ENCODE data around the gene PRSS53. TPM values are rescaled to one million over a fixed set of nuclear protein-coding genes. Genes with fewer than 3 reads are reported as not detected.

Gene PRSS53
- polyA plus RNA-seq, 3 donors = 0.17 to 5.1 TPM; not detected in 1

DNA sequence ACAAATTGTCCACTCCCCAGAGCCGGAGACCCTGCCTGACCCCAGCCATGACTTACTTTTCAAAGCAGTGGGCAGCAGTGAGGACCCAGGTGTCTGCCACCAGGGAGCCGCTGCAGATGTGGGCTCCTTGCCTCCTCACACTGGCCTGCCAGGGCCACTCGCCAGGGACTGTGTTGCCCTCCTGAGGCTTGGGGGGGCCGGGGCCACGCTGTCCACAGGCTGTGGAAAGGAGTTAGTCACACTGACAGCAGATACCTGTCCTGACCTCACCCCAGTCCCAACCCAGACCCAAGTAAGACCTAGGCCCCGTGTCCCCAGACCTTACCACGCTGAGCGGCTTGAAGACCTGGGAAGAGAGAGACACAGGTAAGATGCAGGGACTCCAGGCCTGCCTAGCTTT, 1.3 kb downstream of the PRSS53 start:
- Histone ChIP-seq H3K79me2 (ENCODE audit: insufficient read depth, low read length) (peaks cover 10% of the 10 kb centered on the region), H3K27me3 (ENCODE audit: control insufficient read depth in 2 of 2, insufficient read depth in 2 of 2, low read length in 2 of 2) (no peaks in the 10 kb centered on the region), H4K20me1 (ENCODE audit: insufficient read depth, low read length) (peaks cover 26% of the 10 kb centered on the region), H2AFZ (ENCODE audit: insufficient read depth, low read depth, low read length, poor library complexity, severe bottlenecking) (no peak overlapping the region), H3K4me3 (replicated peaks in 1 of 3; ENCODE audit: low read depth in 2 of 3, low read length in 3 of 3) (no peak overlapping the region), H3K9me3 (replicated peaks in 1 of 2; ENCODE audit: control insufficient read depth in 1 of 2, insufficient read depth in 1 of 2, low read length in 2 of 2) (no peaks in the 10 kb centered on the region), H3K9ac (ENCODE audit: insufficient read depth, low read length, poor library complexity, severe bottlenecking) (no peak overlapping the region), H3K36me3 (replicated peaks in 1 of 2; ENCODE audit: control insufficient read depth in 1 of 2, insufficient read depth in 2 of 2, low read length in 2 of 2) (peaks cover 33 to 77% of the 10 kb centered on the region in 2 donors), H3K4me1 (ENCODE audit: control insufficient read depth in 1 of 2, insufficient read depth in 2 of 2, low read length in 2 of 2) (no peaks in the 10 kb centered on the region), H3K27ac (ENCODE audit: low read depth in 1 of 2, low read length in 2 of 2) (no peak overlapping the region), H3K4me2 (replicated peaks; ENCODE audit: extremely low read depth, low read length, poor library complexity, severe bottlenecking) (no peak overlapping the region)
- intact Hi-C loops (cut with micrococcal nuclease) = no loop called here
- Mint-ChIP-seq H3K27me3 (ENCODE audit: low read depth in 3 of 3) (peaks cover 0 to 3% (median 0%) of the 10 kb centered on the region in 3 donors), H3K4me1 (peaks cover 4% of the 10 kb centered on the region), H3K9me3 (no peaks in the 10 kb centered on the region), H3K4me3 (no peak overlapping the region), H3K36me3 (peaks cover 38 to 59% of the 10 kb centered on the region in 2 donors), H3K27ac (no peak overlapping the region)
- WGBS (ENCODE audit: insufficient coverage) = 95% methylated on average over 3 of the region's 8 CpGs
- no peak for DNase-seq
- TF ChIP-seq, protein P1, sequence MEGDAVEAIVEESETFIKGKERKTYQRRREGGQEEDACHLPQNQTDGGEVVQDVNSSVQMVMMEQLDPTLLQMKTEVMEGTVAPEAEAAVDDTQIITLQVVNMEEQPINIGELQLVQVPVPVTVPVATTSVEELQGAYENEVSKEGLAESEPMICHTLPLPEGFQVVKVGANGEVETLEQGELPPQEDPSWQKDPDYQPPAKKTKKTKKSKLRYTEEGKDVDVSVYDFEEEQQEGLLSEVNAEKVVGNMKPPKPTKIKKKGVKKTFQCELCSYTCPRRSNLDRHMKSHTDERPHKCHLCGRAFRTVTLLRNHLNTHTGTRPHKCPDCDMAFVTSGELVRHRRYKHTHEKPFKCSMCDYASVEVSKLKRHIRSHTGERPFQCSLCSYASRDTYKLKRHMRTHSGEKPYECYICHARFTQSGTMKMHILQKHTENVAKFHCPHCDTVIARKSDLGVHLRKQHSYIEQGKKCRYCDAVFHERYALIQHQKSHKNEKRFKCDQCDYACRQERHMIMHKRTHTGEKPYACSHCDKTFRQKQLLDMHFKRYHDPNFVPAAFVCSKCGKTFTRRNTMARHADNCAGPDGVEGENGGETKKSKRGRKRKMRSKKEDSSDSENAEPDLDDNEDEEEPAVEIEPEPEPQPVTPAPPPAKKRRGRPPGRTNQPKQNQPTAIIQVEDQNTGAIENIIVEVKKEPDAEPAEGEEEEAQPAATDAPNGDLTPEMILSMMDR (IDR thresholded peaks at IDR 0.05) = no peak

DNA sequence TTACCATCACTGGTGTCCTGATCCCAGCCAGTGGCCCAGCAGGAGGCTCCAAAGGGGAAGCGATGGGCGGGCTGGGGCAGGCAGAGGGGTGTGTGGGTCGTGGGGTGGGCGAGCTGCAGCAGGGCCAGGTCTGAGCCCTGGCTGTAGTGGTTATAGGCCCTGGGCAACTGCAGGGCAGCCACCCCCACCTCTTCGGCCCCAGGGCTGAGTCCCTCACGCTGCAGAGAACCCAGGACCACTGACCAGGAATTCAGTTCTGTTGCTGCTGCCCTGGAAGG, 2.2 kb downstream of the PRSS53 start:
- no peak overlapping the region for H2AFZ ChIP-seq (ENCODE audit: insufficient read depth, low read depth, low read length, poor library complexity, severe bottlenecking)
- H3K4me3 ChIP-seq (replicated peaks in 1 of 3; ENCODE audit: low read depth in 2 of 3, low read length in 3 of 3) = no peak overlapping the region
- peaks cover 10% of the 10 kb centered on the region for H3K4me1 Mint-ChIP-seq
- peaks cover 0 to 5% of the 10 kb centered on the region in 2 donors for H3K4me1 ChIP-seq (ENCODE audit: control insufficient read depth in 1 of 2, insufficient read depth in 2 of 2, low read length in 2 of 2)
- TF ChIP-seq, protein P1 (IDR thresholded peaks at IDR 0.05) = no peak
- peaks cover 34 to 83% of the 10 kb centered on the region in 2 donors for H3K36me3 ChIP-seq (replicated peaks in 1 of 2; ENCODE audit: control insufficient read depth in 1 of 2, insufficient read depth in 2 of 2, low read length in 2 of 2)
- peaks cover 39 to 61% of the 10 kb centered on the region in 2 donors for H3K36me3 Mint-ChIP-seq
- no peak overlapping the region for H3K4me2 ChIP-seq (replicated peaks; ENCODE audit: extremely low read depth, low read length, poor library complexity, severe bottlenecking)
- H3K4me3 Mint-ChIP-seq = no peak overlapping the region
- peaks cover 0 to 3% (median 3%) of the 10 kb centered on the region in 3 donors for H3K27me3 Mint-ChIP-seq (ENCODE audit: low read depth in 3 of 3)
- no peaks in the 10 kb centered on the region for H3K9me3 Mint-ChIP-seq
- peaks cover 35% of the 10 kb centered on the region for H4K20me1 ChIP-seq (ENCODE audit: insufficient read depth, low read length)
- intact Hi-C loops (cut with micrococcal nuclease) = no loop called here
- H3K9ac ChIP-seq (ENCODE audit: insufficient read depth, low read length, poor library complexity, severe bottlenecking) = no peak overlapping the region
- H3K27ac Mint-ChIP-seq = peak overlapping the region in 2 of 7 donors; percentile 25 to 57
- no peaks in the 10 kb centered on the region for H3K27me3 ChIP-seq (ENCODE audit: control insufficient read depth in 2 of 2, insufficient read depth in 2 of 2, low read length in 2 of 2)
- H3K27ac ChIP-seq (ENCODE audit: low read depth in 1 of 2, low read length in 2 of 2) = no peak overlapping the region
- WGBS (ENCODE audit: insufficient coverage) = 95% methylated on average over 6 of the region's 6 CpGs
- no peak for DNase-seq
- no peaks in the 10 kb centered on the region for H3K9me3 ChIP-seq (replicated peaks in 1 of 2; ENCODE audit: control insufficient read depth in 1 of 2, insufficient read depth in 1 of 2, low read length in 2 of 2)
- peaks cover 13% of the 10 kb centered on the region for H3K79me2 ChIP-seq (ENCODE audit: insufficient read depth, low read length)

Measured in CD14-positive monocyte (primary cell).